NOMO-1 treated with dmso at 0.1 percent for 144 hours (cell line): Measurements from ENCODE around the gene SLC6A1.
"Not testable (repeated sequence)": the region's sequence is repeated elsewhere in the genome, so short reads cannot be mapped to it uniquely, and the experiment has no call there.

Experiments
- DNase-seq: peaks from one replicate; lab custom pipeline; 2025; ENCODE audit not compliant: unreplicated experiment; lab: John Stamatoyannopoulos, UW

SLC6A1 gene

DNA sequence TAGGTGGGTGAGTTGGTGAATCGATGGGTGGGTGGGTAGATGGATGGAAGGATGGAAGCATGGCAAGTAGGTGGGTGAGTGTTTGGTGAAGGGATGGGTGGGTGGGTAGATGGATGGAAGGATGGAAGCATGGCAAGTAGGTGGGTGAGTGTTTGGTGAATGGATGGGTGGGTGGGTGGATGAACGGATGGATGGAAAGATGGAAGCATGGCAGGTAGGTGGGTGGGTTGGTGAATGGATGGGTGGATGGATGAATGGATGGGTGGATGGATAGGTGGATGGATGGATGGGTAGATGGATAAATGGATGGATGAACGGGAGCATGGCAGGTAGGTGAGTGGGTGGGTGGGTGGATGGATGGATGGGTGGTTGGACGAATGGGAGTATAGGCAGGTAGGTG, 65.1 kb downstream of the SLC6A1 start:
- no peak for DNase-seq

DNA sequence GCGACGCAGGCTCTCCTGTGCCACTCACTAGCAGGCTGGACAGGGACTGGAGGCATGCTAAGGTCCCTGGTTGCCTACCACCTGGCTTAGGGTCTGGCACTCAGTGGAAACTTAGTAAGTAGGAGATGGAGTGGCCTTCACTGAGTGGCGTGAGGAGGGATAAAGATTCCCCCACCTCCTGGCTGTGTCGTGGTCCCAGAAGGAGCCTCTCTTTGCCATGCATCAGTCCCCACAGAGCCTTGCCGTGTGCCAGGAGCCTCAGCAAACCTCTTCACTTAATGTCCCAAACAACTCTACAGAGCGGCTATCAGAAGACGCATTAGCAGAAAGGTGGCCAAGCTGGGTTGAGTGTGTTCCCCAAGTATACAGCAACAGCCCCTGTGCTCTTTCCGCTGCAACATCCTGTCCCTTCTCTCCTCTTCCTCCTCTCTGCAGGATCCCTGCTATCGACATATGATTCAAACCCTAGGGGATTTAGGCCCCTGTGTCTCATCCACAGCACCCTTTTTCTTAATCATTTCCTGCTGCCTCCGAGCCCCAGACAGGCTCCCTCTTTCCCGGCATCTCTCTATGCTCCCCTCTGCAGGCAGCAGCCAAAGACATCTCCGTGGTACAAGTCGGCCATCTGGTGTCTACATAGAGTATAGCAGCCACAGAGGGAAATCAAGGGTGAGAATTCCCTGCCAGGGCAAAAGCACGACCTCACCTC, 66.7 kb downstream of the SLC6A1 start:
- DNase-seq, result no peak

DNA sequence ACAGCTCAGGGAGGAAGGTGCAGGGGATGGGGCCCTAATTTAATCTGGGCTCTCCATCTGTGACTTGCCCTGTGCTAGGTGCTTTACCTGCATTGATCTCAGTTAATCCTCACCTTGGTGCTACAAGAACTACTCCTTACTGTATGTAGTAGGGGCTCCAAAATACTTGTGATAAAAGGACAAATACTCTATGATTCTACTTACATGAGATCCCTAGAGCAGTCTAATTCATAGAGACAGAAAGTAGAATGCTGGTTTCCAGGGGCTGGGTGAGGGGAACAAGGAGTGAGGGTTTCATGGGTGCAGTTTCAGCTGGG, 67.2 kb downstream of the SLC6A1 start:
- DNase-seq, result no peak

DNA sequence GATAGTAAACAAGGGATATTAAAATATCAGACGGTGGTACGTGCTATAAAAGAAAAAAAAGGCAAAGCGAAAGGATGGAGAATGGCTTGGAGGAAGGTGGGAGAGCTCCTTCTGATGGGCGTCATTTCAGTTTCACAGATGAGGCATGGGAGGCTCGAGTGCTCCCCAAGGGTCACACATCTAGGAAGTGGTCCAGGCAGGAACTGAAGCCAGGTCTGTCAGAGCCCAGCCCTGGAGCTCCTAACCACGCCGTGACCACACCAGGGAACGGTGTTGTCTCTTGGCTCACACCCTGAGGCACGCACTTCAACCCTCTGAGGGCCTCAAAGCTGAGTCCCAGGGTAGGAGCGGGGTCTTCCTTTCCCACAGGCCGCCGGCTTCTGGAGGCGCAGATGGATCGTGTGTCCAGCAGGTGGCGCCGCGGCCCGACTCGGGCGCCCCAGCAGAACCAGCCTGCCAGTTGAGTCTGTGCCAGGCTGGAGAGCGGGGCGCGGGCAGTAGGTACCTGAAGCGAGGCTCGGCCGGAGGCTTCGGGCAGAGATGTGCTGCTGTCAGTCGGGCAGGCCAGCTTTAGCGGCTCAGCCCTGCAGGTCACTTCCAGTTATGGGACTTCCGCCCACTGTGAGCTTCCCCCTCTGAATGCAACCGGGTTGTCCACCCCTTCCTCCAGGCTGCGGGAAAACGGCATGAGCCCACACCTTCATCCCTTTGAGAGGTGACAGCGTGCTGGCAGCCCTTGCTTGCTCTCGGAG, 68.1 kb downstream of the SLC6A1 start:
- DNase-seq, result peak; percentile 42

DNA sequence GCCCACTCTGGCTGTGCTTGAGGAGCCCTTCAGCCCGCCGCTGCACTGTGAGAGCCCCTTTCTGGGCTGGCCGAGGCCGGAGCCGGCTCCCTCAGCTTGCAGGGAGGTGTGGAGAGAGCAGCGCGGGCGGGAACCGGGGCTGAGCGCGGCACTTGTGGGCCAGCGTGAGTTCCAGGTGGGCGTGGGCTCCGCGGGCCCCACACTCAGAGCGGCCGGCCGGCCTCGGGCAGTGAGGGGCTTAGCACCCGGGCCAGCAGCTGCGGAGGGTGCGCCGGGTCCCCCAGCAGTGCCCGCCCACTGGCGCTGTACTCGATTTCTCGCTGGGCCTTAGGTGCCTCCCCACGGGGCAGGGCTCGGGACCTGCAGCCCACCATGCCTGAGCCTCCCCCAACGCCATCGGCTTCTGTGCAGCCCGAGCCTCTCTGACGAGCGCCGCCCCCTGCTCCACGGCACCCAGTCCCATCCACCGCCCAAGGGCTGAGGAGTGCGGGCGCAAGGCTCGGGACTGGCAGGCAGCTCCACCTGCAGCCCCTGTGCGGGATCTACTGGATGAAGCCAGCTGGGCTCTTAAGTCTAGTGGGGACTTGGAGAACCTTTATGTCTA, 68.8 kb downstream of the SLC6A1 start:
- DNase-seq, result not testable (repeated sequence)

DNA sequence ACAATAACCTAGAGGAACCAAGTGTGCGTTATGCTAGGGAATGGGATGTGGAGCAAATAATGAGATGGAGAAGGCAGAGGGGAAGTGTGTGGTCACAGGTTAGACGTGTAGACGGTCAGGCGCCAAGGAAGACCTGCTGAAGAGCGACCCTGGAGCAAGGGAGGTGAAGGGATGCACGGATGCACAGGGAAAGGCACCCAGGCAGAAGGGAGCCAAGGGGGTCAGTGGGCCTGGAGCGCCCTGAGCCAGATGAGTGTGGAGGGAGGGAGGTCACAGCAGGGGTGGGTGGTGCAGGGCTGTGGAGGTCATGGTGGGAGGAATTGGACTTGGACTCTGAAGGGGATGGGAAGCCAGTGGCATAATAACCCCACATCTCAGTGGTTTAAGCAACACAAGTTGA, 70.2 kb downstream of the SLC6A1 start:
- DNase-seq, result no peak

DNA sequence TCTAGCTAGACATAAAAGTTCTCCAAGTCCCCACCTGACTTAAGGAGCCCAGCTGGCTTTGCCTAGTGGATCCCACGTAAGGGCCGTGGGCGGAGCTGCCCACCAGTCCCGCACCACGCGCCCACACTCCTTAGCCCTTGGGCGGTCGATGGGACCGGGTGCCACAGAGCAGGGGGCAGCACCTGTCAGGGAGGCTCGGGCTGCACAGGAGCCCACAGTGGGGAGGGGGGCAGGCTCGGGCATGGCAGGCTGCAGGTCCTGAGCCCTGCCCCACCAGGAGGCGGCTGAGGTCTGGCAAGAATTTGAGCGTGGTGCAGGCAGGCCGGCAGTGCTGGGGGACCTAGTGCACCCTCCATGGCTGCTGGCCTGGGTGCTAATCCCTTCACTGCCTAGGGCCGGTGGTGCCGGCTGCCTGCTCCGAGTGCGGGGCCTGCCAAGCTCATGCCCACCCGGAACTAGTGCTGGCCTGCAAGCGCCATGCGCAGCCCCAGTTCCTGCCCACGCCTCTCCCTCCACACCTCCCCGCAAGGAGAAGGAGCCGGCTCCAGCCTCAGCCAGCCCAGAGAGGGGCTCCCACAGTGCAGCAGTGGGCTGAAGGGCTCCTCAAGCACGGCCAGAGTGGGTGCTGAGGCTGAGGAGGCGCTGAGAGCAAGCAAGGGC, 78.7 kb downstream of the SLC6A1 start:
- no peak for DNase-seq

DNA sequence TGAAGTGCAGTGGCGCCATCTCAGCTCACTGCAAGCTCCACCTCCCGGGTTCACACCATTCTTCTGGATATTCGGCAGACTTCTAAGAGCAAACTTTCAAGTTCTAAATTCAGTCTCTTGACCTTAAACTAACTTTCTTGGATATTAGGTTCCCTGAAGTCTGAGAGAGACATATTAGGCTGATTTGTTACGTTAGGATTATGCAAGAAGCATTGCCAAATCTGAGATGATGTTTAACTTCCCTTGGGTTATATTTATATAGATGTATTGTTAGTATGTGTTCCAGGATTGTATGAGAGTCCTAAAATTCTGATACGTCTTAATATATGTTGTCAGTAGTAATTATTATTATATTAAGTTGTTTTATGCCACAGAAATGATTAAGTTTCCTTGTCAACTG, 80.1 kb downstream of the SLC6A1 start:
- DNase-seq, result no peak

DNA sequence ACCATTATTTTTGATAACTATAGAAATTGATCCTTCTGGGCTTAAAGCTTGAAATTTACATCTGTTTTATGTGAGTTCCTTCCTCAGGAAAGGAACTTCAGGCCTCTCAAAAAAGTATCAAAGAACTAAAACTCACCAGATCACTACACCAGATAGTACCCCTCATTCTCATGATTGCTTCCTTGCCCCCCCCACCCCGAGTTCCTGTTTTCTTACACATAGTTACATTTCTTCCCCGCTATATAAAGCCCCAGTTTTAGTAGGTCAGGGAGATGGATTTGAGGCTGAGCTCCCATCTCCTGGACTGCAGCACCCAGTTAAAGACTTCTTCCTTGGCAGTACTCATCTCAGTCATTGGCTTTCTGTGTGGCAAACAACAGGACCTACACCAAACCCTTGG, 81.5 kb downstream of the SLC6A1 start:
- DNase-seq, result no peak

DNA sequence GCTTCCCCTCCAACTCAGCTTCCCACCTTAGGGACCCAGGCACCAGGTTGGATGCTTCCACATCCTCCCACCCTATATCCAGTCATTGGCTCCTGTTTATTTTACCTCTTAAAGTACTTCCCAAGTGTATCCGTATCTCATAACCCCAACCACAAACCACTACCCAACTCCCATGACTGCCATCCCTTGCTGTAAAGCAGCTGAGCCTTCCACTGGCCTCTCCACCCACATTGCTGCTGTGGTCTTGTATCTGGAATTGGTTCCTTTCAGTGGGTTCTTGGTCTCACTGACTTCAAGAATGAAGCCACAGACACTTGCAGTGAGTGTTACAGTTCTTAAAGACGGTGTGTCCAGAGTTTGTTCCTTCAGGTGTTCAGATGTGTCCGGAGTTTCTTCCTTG, 81.9 kb downstream of the SLC6A1 start:
- no peak for DNase-seq

DNA sequence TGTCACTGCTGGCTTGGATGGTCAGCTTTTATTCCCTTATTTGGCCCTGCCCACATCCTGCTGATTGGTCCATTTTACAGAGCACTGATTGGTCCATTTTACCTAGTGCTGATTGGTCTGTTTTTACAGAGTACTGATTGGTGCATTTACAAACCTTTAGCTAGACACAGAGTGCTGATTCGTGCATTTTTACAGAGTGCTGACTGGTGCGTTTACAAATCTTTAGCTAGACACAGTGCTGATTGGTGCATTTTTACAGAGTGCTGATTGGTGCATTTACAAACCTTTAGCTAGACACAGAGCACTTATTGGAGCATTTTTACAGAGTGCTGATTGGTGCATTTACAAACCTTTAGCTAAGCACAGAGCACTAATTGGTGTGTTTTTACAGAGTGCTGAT, 82.6 kb downstream of the SLC6A1 start:
- DNase-seq, result not testable (repeated sequence)

DNA sequence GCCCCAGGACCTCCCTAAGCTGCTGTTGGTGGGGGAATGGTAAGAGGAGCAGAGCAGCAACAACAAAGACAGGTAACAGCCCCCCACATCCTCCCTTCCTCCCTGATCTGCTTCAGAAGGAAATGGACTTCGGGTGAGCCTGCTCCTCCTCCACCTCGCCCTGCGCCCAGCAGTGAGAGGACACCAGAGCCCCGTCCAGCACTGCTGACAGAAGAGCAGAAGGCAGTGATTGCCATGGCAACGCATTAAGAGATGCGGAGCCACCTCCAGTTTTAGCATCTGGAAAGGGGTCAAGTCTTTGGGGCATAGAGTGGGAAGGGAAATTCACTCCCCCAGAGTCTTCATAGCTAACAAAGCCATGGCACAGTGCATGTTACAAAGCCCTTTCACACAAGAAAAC, 84.2 kb downstream of the SLC6A1 start:
- DNase-seq, result no peak

DNA sequence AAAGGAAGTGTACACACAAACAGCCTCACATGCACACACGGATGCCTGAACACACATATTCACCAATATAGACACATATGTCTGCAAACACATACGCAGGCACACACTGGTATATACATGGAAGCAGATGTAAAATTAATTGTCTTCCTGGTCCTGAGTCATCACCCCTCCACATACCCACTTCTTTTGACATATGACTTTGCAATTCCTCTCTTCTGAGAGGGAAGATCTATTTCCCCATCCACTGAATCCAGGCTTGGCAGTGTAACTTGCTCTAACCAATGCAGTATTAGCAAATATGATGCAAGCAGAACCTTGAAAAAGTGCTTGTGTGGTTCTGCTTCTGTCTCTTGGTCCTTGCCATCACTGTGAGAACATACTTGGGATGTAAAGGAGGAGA, 84.9 kb downstream of the SLC6A1 start:
- peak; percentile 92 for DNase-seq

DNA sequence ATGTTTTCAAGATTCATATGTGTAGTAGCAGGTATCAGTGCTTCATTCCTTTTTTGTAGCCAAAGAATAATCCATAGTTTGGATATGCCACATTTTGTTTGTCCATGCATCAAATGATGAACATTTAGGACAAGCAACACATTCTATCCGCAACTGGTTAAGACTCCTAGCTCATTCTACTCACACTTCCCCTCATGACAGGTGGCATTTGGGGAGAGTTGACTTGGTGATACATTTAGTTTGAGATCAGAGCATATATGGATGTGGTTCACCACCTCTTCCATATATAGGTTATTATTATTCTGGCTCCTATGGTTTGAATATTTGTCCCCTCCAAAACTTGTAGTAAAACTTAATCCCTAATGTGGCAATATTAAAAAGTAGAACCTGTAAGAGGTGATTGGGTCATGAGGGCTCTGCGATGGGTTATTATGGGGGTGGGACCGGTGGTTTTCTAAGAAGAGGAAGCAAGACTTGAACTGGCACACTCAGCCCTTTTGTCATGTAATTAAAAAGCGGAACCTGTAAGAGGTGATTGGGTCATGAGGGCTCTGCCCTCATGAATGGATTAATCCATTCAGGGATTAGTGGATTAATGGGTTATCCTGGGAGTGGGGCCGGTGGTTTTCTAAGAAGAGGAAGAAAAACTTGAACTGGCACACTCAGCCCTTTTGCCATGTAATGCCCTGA, 86.4 kb downstream of the SLC6A1 start:
- peak; percentile 82 for DNase-seq

DNA sequence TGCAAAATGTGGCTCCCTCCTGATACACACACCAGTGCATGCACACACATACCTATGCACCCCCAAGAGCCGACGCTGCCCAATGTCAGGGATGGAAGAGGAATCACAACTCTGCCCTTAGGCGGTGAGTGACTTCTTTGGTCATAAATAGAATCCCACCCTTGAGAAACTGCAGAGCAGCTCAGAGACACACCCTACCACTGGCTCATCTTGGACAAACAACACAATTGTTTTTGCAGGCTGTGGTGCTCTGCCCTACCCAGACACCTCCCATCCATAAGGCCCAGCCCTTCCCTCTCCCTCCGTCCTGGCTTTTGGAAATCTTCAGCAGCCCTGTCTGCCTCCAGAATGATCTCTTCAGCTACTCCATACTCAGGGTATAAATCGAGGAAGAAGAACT, 87.9 kb downstream of the SLC6A1 start:
- peak; percentile 22 for DNase-seq

DNA sequence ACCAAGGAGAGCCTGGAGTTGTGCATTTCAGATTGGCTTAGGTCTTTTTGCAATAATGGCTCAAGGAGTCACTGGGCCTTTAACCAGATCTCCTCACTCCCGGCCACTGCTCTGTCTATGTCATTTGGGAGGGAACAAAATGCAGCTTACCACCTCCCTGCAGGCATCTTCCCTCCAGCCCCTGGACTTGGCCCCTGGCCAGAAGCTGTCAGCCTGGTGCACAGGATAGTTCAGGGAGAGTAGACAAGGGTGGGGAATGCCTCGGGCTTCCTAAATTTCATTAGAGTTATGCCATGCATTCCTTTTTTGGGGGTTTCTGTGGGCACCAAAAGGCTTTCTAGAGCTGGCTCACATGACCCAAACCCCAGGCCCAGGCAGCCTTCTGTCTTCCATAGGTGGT, 91.5 kb downstream of the SLC6A1 start:
- no peak for DNase-seq

DNA sequence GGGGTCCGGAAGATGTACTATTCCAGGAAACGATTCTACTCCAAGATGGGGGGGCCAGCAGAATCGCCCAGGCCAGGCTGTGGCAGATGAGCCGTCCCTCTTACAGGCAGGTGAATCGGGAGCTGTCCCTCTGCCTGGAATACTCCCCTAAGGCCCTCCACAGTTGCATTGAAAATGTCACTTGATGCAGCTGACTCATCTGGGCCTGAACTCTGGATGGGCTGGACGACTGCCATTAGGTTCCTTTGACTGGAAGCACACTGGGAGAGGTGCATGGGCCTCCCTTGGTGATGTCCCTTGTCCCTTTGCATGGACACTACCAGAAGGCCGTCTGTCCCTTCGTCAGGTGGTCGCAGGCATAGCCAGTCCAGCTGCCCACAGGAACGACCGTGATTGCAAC, 92.1 kb downstream of the SLC6A1 start:
- no peak for DNase-seq

DNA sequence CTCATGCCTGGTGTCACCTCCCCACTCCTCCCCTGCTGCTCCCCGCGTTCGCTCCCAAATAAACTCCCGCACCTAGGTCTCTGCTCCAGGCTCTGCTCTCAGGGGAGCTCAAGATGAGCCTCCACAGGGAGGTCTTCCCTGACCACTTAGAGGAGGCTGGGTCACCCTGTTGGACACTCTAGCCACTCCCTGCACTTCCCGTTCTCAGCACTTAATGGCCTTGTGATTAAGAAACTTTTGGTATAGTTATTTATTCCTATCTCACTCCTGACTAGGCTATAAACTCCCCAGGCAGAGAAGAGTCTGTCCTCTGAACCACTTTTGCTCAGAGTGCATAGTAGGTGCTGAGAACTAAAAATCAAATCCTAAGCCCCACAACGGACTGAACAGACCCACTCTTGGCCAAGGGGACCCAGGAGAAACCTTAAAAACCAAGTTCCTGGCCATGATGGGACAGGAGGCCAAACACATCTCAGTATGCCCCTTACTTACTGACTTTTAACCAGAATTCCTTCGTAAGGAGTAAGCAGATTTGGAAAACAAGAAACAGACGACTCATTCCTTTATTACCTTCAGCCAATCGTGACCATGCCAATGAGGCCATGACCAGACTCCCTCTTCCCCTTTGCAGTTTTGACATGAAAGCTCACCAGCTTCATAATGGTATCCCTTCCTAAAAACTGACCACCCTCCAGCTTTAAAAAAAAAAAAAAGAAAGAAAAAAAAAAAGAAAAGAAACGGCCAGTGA, 92.7 kb downstream of the SLC6A1 start:
- no peak for DNase-seq

DNA sequence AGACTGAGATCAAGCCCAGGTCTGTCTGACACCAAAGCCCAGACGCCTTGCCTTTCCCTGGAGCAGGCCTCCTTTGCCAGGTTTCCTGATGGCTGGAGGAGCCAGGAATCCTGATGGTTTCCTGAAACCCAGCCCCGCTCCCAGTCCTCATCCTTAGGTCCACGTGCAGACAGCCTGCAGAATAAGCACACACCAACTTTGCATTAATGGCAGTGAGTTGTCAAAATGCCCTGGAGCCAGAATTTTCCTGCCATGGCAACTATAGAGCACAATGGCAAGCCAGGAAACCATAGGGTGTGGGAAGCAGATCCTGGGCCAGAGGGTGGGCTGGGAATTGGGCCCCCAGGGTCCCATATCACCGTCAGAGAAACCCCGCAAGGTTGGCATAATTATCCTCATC, 94.3 kb downstream of the SLC6A1 start:
- DNase-seq, result no peak

DNA sequence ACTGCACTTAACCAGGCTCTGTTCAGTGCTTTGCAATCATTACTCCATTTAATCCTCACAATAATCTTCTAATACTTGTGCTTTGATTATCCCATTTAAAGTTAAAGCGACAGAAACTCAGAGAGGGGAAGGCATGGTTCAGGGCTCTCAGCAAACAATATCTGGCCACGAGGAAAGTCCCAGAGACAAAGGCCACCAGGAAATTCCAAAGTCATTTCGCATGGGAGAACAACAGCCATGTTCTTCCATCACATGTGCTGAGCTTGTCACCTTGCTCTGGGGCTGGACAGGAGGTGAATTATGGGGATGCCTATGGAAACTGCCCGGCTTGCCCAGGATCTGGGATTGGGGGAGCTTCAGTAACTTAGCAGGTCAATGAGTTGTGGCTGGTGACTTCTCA, 95.5 kb downstream of the SLC6A1 start:
- no peak for DNase-seq

DNA sequence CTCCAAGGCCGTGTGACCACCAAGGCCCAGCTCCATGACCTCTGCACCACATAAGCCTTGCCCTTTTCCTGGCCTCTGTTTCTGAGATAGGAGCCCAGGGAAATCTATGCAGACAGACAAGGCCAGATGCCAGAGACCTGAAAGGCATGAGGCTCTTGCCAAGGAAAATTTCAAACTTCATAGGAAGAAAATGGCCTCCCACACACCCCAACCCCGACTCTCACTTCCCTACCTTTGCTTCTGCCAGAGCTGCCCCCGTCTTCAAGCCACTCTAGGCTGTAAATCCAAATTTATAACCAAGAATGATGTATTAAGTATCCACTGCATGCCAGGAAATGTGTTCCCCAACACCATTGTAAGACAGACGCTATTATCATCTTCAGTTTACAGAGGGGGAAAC, 96.3 kb downstream of the SLC6A1 start:
- DNase-seq, result no peak
